ENCODE measurements around the gene PLD4. TPM values are rescaled to one million over a fixed set of nuclear protein-coding genes. Genes with fewer than 3 reads are reported as not detected.

The PLD4 gene
- total RNA-seq, 2 donors from 2014 or later = 1.2 to 5.4 TPM

- peaks cover 20% of the 10 kb centered on the region for H3K4me1 ChIP-seq (replicated peaks)
- TF ChIP-seq, protein P1, sequence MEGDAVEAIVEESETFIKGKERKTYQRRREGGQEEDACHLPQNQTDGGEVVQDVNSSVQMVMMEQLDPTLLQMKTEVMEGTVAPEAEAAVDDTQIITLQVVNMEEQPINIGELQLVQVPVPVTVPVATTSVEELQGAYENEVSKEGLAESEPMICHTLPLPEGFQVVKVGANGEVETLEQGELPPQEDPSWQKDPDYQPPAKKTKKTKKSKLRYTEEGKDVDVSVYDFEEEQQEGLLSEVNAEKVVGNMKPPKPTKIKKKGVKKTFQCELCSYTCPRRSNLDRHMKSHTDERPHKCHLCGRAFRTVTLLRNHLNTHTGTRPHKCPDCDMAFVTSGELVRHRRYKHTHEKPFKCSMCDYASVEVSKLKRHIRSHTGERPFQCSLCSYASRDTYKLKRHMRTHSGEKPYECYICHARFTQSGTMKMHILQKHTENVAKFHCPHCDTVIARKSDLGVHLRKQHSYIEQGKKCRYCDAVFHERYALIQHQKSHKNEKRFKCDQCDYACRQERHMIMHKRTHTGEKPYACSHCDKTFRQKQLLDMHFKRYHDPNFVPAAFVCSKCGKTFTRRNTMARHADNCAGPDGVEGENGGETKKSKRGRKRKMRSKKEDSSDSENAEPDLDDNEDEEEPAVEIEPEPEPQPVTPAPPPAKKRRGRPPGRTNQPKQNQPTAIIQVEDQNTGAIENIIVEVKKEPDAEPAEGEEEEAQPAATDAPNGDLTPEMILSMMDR (IDR thresholded peaks at IDR 0.05) = no peak
- TF ChIP-seq POLR2AphosphoS5 (IDR thresholded peaks at IDR 0.05) (no peak), POLR2A (IDR thresholded peaks at IDR 0.05) (no peak)
- no peaks in the 10 kb centered on the region for H3K27me3 ChIP-seq (replicated peaks; ENCODE audit: insufficient read depth)
- no peak overlapping the region for H3K4me3 ChIP-seq
- no peaks in the 10 kb centered on the region for H3K36me3 ChIP-seq
- WGBS = 79% methylated on average over 9 of the region's 9 CpGs
- no peak for DNase-seq (ENCODE audit: low spot score)
- intact Hi-C loops (cut with DNase I) = loop anchor here (5.0 kb wide), 1 partner anchor 34 kb away; no protein-coding TSS in a partner anchor
- H3K9me3 ChIP-seq = no peaks in the 10 kb centered on the region
- H3K27ac ChIP-seq = peak overlapping the region in 1 of 2 donors; percentile 83
Observed at GRCh38 chr14:104966261-104966865, 41.7 kb downstream of the PLD4 start.

- Histone ChIP-seq H3K4me1 (replicated peaks) (peaks cover 24% of the 10 kb centered on the region), H3K27ac (peak overlapping the region; percentile 62 to 83), H3K27me3 (replicated peaks; ENCODE audit: insufficient read depth) (no peaks in the 10 kb centered on the region), H3K36me3 (no peaks in the 10 kb centered on the region), H3K9me3 (no peaks in the 10 kb centered on the region), H3K4me3 (no peak overlapping the region)
- no peak for TF ChIP-seq POLR2A (IDR thresholded peaks at IDR 0.05)
- no peak for TF ChIP-seq POLR2AphosphoS5 (IDR thresholded peaks at IDR 0.05)
- TF ChIP-seq, protein P1 (IDR thresholded peaks at IDR 0.05) = no peak
- WGBS = 46% methylated on average over 4 of the region's 8 CpGs
- intact Hi-C loops (cut with DNase I) = loop anchor here (5.0 kb wide), 1 partner anchor 35 kb away; no protein-coding TSS in a partner anchor
- no peak for DNase-seq (ENCODE audit: low spot score)
Observed at GRCh38 chr14:104966981-104967385, 42.3 kb downstream of the PLD4 start.

DNA sequence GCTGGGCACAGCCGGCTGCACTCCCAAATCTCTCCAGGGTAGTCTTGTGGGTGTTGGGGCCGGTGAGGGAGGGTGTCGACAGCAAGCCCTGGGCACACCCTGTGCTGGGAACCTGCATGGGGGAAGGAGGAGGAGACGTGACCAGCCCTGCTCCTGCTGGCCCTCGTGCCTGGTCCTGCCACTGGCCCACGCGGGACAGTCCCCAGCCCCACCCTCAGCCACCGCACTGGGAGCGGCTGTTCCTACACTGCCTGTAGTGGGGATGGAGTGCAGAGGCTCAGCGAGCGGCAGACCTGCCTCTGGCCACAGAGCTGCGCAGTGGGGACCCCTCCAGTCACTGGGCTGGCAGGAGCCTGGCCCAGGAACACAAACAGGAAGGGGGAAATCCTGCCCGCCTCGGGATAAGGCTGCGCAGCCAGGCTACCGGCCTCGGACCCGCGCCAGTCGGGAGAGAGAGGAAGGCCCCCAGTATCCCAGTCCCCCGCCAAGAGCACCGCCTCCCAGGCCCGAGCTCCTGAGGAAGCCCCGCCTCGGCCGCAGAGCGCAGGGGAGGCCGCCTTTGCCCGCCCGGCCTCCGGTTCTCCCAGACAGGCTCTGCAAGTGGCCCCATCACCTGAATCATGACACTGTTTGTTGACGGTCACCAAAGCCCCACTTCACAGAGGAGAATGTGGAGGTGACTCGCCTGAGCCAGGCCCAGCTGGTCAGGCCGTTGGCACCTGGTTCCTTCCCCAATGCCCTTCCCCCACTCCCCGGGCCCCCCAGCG lies 42.9 kb downstream of the PLD4 start:
- DNase-seq (ENCODE audit: low spot score) = peak; percentile 62
- Histone ChIP-seq H3K4me3 (peak overlapping the region; percentile 8 to 19), H3K9me3 (no peaks in the 10 kb centered on the region), H3K27me3 (replicated peaks; ENCODE audit: insufficient read depth) (no peaks in the 10 kb centered on the region), H3K36me3 (no peaks in the 10 kb centered on the region), H3K27ac (peak overlapping the region; percentile 62 to 83), H3K4me1 (replicated peaks) (peaks cover 29% of the 10 kb centered on the region)
- 3% methylated on average over 35 of the region's 36 CpGs for WGBS
- peak; percentile 72 for TF ChIP-seq POLR2A (IDR thresholded peaks at IDR 0.05)
- TF ChIP-seq, protein P1 (IDR thresholded peaks at IDR 0.05) = peak in 1 of 4 experiments; percentile 9
- peak; percentile 54 for TF ChIP-seq POLR2AphosphoS5 (IDR thresholded peaks at IDR 0.05)
- intact Hi-C loops (cut with DNase I) = loop anchor here (5.0 kb wide), 1 partner anchor 35 kb away; no protein-coding TSS in a partner anchor

GRCh38 chr14:104968153-104968527 lies 43.5 kb downstream of the PLD4 start:
- WGBS = 3% methylated on average over 12 of the region's 12 CpGs
- intact Hi-C loops (cut with DNase I) = loop anchor here (5.0 kb wide), 1 partner anchor 36 kb away; no protein-coding TSS in a partner anchor
- H3K27me3 ChIP-seq (replicated peaks; ENCODE audit: insufficient read depth) = no peaks in the 10 kb centered on the region
- peak overlapping the region; percentile 8 to 19 for H3K4me3 ChIP-seq
- peaks cover 34% of the 10 kb centered on the region for H3K4me1 ChIP-seq (replicated peaks)
- DNase-seq (ENCODE audit: low spot score) = peak; percentile 66
- H3K27ac ChIP-seq = peak overlapping the region; percentile 62 to 83
- no peaks in the 10 kb centered on the region for H3K36me3 ChIP-seq
- TF ChIP-seq POLR2AphosphoS5 (IDR thresholded peaks at IDR 0.05) = no peak
- TF ChIP-seq, protein P1 (IDR thresholded peaks at IDR 0.05) = no peak
- TF ChIP-seq POLR2A (IDR thresholded peaks at IDR 0.05) = no peak
- H3K9me3 ChIP-seq = no peaks in the 10 kb centered on the region
